Endothelial cell of umbilical vein (primary cell): Measurements from ENCODE around the gene MRE11. TPM values are rescaled to one million over a fixed set of nuclear protein-coding genes. Genes with fewer than 3 reads are reported as not detected.

Source experiments
- BruUV-seq: library from RNA; stranded (reverse); fragments of 400-500 nt; replicated peaks from 2 replicates; lab custom pipeline; 2021; lab: Mats Ljungman, UMichigan
- CTCF ChIA-PET: fragments of 300-600, 350-600 bp; sonication (Branson Sonifier 250); formaldehyde crosslinking; loops from one replicate; lab custom pipeline; 2021; ENCODE audit warnings: antibody characterized with exemption, inconsistent platforms; lab: Charles Lee
- POLR2A ChIA-PET: fragments of 300-600, 350-600 bp; sonication (Branson Sonifier 250); formaldehyde crosslinking; loops from one replicate; lab custom pipeline; 2021; ENCODE audit warnings: antibody characterized with exemption, inconsistent platforms; lab: Charles Lee
- DNase-seq: peaks from one replicate; pipeline ENCODE4 v3.0.0-alpha.2; 2011; ENCODE audit warnings: low read depth, low spot score
- FAIRE-seq: peaks from 2 replicates; lab custom pipeline; 2011; peaks lifted over from hg19 to GRCh38; lab: Jason Lieb, UNC
- H2AFZ ChIP-seq: 2 replicates; pipeline ENCODE4 v1.6.0; 2012; ENCODE audit warnings: low read depth, low read length, control low read depth, inconsistent platforms
- H3K27ac ChIP-seq: 2 replicates; pipeline ENCODE4 v1.5.1; 2011; ENCODE audit warnings: low read depth, mild to moderate bottlenecking, control low read depth, low read length, moderate library complexity; ENCODE audit not compliant: insufficient read depth
- H3K27me3 ChIP-seq, 2 experiments: 2 replicates each; pipeline versions ENCODE4 v1.6.0 to v1.6.1; 2011; ENCODE audit warnings: low read length in 2 of 2, mixed read lengths in 1 of 2; ENCODE audit not compliant: control insufficient read depth in 2 of 2, insufficient read depth in 2 of 2
- H3K36me3 ChIP-seq, 2 experiments: 2 replicates in 1 of 2; 3 replicates in 1 of 2; pipeline ENCODE4 v1.5.1; 2011; ENCODE audit warnings: low read length in 2 of 2, mild to moderate bottlenecking in 1 of 2, moderate library complexity in 1 of 2; ENCODE audit not compliant: control insufficient read depth in 2 of 2, insufficient read depth in 2 of 2; ENCODE audit errors: extremely low read depth in 1 of 2
- H3K4me1 ChIP-seq: 3 replicates; pipeline ENCODE4 v1.5.1; 2011; ENCODE audit warnings: mild to moderate bottlenecking, low read length; ENCODE audit not compliant: control insufficient read depth, insufficient read depth; ENCODE audit errors: extremely low read depth
- H3K4me2 ChIP-seq: 2 replicates; pipeline ENCODE4 v1.6.1; 2011; ENCODE audit warnings: low read length, control low read depth, mixed read lengths; ENCODE audit not compliant: insufficient read depth
- H3K4me3 ChIP-seq, 3 experiments: fragments of 200-600 bp in 1 of 3; sonication (generic), shearing (Covaris generic) in 1 of 3; replicated peaks in 1 of 3; 2 replicates each; pipeline ENCODE4 v1.5.1; 2011 to 2016; ENCODE audit warnings: control low read depth in 3 of 3, low read length in 3 of 3, mild to moderate bottlenecking in 2 of 3, inconsistent platforms in 1 of 3, low read depth in 1 of 3, moderate library complexity in 1 of 3; ENCODE audit not compliant: insufficient read depth in 1 of 3
- H3K79me2 ChIP-seq: 2 replicates; pipeline ENCODE4 v1.6.0; 2012; ENCODE audit warnings: low read length, inconsistent platforms; ENCODE audit not compliant: control insufficient read depth, insufficient read depth
- H3K9ac ChIP-seq: replicated peaks from 2 replicates; pipeline ENCODE3; 2011; ENCODE audit warnings: low read length, control low read depth; ENCODE audit not compliant: insufficient read depth; ENCODE audit errors: extremely low read depth
- H3K9me1 ChIP-seq: replicated peaks from 3 replicates; pipeline ENCODE4 v1.6.0; 2011; ENCODE audit warnings: mild to moderate bottlenecking, low read length; ENCODE audit not compliant: control insufficient read depth, insufficient read depth; ENCODE audit errors: extremely low read depth
- H3K9me3 ChIP-seq: replicated peaks from 2 replicates; pipeline ENCODE4 v1.5.1; 2012; ENCODE audit warnings: low read length, inconsistent platforms; ENCODE audit not compliant: control insufficient read depth, insufficient read depth
- H4K20me1 ChIP-seq: replicated peaks from 2 replicates; pipeline ENCODE3; 2011; ENCODE audit warnings: mild to moderate bottlenecking, low read length; ENCODE audit not compliant: control insufficient read depth, insufficient read depth; ENCODE audit errors: extremely low read depth
- EZH2 ChIP-seq: IDR thresholded peaks from 2 replicates; pipeline ENCODE4 v1.6.1; 2012; ENCODE audit warnings: borderline replicate concordance, low read depth, mild to moderate bottlenecking, moderate library complexity, low read length, inconsistent platforms; ENCODE audit not compliant: severe bottlenecking
- FOS ChIP-seq: IDR thresholded peaks from 2 replicates; pipeline ENCODE4 v1.6.1; 2011; ENCODE audit warnings: mild to moderate bottlenecking, low read length, moderate library complexity, borderline replicate concordance; ENCODE audit not compliant: insufficient read depth
- GATA2 ChIP-seq: IDR thresholded peaks from 2 replicates; pipeline ENCODE4 v1.7.0; 2011; ENCODE audit warnings: low read depth, mild to moderate bottlenecking, moderate library complexity, mixed read lengths, low read length; ENCODE audit not compliant: insufficient read length, insufficient read depth
- MYC ChIP-seq: IDR thresholded peaks from one replicate; pipeline ENCODE4 v1.6.1; 2011; ENCODE audit warnings: mild to moderate bottlenecking, low read depth, low read length
- POLR2A ChIP-seq: IDR thresholded peaks from 2 replicates; pipeline ENCODE4 v1.6.1; 2012; ENCODE audit warnings: low read depth, mild to moderate bottlenecking, control low read depth, low read length
- dilution Hi-C: fragments of 300-500 bp; cut with MboI; formaldehyde crosslinking; loops from one replicate; pipeline ENCODE4 v1.15.0; 2019; ENCODE audit warnings: low sequenced_read_pairs; ENCODE audit not compliant: extremely low pct_ligation_motif_present
- intact Hi-C: fragments of 100-400 bp; cut with micrococcal nuclease; formaldehyde crosslinking; loops from one replicate; pipeline ENCODE4 v1.10.0; 2022
- polyA plus RNA-seq, 4 experiments: library from polyadenylated mRNA; depleted of rRNA in 3 of 4; stranded (reverse) in 3 of 4; unstranded in 1 of 4; fragments of >200 nt; gene quantifications; 2 replicates each; pipeline versions ENCODE4 v1.2.1 to v1.2.3, GENCODE V29; 2011 to 2012; ENCODE audit warnings: missing spikeins in 1 of 4
- total RNA-seq: library from RNA; stranded (reverse); gene quantifications from 2 replicates; pipeline ENCODE4 v1.2.3, GENCODE V29; 2021

Gene MRE11
- total and polyA plus RNA-seq, 2 donors (not counting 3 experiments of a cell fraction or from before 2014, with no cell fraction given): 4.5 to 22.0 TPM

DNA sequence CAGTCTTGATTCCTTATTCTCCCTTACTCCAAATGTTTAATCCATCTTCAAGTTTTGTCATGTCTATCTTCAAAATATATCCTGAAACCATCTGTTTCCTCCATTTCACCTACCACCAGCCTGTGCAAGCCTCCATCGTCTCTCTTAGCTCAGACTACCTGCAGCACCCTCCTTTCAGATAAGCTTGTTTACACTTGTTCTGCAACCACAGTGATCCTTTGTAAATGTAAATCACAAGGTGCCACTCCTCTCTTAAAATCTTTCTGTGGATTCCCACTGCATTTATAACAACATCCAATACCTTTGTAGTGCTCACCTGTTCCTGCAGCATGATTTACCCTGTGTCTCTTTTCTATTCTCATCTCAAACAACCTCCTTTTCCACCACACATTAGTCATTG is 60.6 kb downstream of the MRE11 start:
- H3K9me3 ChIP-seq: no peaks in the 10 kb centered on the region
- intact Hi-C loops (no loop called here), dilution Hi-C loops (no loop called here)
- no peak for TF ChIP-seq MYC
- TF ChIP-seq GATA2: no peak
- no peaks in the 10 kb centered on the region for H3K9me1 ChIP-seq
- H3K4me1 ChIP-seq: no peaks in the 10 kb centered on the region
- no peak overlapping the region for H3K4me2 ChIP-seq
- no peak for DNase-seq
- CTCF ChIA-PET: interaction anchor here (1.0 to 1.9 kb wide), 2 partner anchors 9 to 16 kb away, joined by 3 to 4 read pairs; no protein-coding TSS in a partner anchor
- H3K27ac ChIP-seq: no peak overlapping the region
- no peaks in the 10 kb centered on the region for H3K79me2 ChIP-seq
- POLR2A ChIA-PET: no interaction called here
- no peaks in the 10 kb centered on the region for H4K20me1 ChIP-seq
- no peak for FAIRE-seq
- peaks cover 4% of the 10 kb centered on the region in 2 experiments for H3K36me3 ChIP-seq
- H3K27me3 ChIP-seq: no peaks in the 10 kb centered on the region
- H3K9ac ChIP-seq: no peak overlapping the region
- H2AFZ ChIP-seq: no peak overlapping the region
- BruUV-seq: no TSS peak
- no peak overlapping the region for H3K4me3 ChIP-seq

DNA sequence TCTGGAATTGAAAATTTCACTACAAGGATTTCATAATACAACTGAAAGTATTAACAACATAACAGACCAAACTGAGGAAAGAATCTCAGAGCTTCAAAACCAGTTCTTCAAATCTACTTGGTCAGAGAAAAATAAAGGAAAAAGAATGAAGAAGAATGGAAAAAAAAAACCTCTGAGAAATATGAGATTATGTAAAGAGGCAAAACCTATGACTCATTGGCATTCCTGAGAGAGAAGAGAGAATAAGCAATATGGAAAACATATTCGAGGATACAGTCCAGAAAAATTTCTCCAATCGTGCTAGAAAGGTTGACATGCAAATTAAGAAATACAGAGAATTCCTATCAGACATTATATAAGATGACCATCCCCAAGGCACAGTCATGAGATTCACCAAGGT is 69.0 kb downstream of the MRE11 start:
- BruUV-seq: no TSS peak
- H3K27me3 ChIP-seq: no peaks in the 10 kb centered on the region
- TF ChIP-seq POLR2A (no peak), EZH2 (no peak), GATA2 (no peak), FOS (peak; percentile 47)
- FAIRE-seq (no peak), DNase-seq (no peak)
- no peaks in the 10 kb centered on the region for H3K79me2 ChIP-seq
- no peak overlapping the region for H3K4me3 ChIP-seq
- POLR2A ChIA-PET: no interaction called here
- H3K4me1 ChIP-seq: no peaks in the 10 kb centered on the region
- H3K27ac ChIP-seq: no peak overlapping the region
- no peak overlapping the region for H3K9ac ChIP-seq
- CTCF ChIA-PET: interaction anchor here (1.0 kb wide), 1 partner anchor 241 kb away, joined by 3 read pairs; no protein-coding TSS in a partner anchor
- no peak overlapping the region for H3K4me2 ChIP-seq
- no peaks in the 10 kb centered on the region for H3K9me3 ChIP-seq
- H3K9me1 ChIP-seq: no peaks in the 10 kb centered on the region
- H3K36me3 ChIP-seq: peaks cover 0 to 2% of the 10 kb centered on the region in 2 experiments
- dilution Hi-C loops: no loop called here
- H2AFZ ChIP-seq: no peak overlapping the region
- H4K20me1 ChIP-seq: no peaks in the 10 kb centered on the region
- intact Hi-C loops: no loop called here
